ENCODE data around the gene CDC45.

The CDC45 gene

GRCh38 chr22:19516378-19517170, 36.9 kb downstream of the CDC45 start:
- no peak for DNase-seq (ENCODE audit: low read depth)

- DNase-seq (ENCODE audit: low read depth), result no peak
Observed at GRCh38 chr22:19517171-19517500, 37.4 kb downstream of the CDC45 start.

GRCh38 chr22:19517919-19518611, 38.3 kb downstream of the CDC45 start:
- no peak for DNase-seq (ENCODE audit: low read depth)

GRCh38 chr22:19518635-19519034, 38.9 kb downstream of the CDC45 start:
- no peak for DNase-seq (ENCODE audit: low read depth)

- no peak for DNase-seq (ENCODE audit: low read depth)
Observed at GRCh38 chr22:19519041-19519926, 39.6 kb downstream of the CDC45 start.

GRCh38 chr22:19520007-19520406, 40.3 kb downstream of the CDC45 start:
- no peak for DNase-seq (ENCODE audit: low read depth)

GRCh38 chr22:19520566-19521305, 41.0 kb downstream of the CDC45 start:
- no peak for DNase-seq (ENCODE audit: low read depth)

- DNase-seq (ENCODE audit: low read depth), result no peak
Observed at GRCh38 chr22:19522190-19522880, 42.6 kb downstream of the CDC45 start.

GRCh38 chr22:19522881-19523239, 43.1 kb downstream of the CDC45 start:
- DNase-seq (ENCODE audit: low read depth), result no peak

- peak; percentile 35 for DNase-seq (ENCODE audit: low read depth)
Observed at GRCh38 chr22:19523240-19524169, 43.8 kb downstream of the CDC45 start.

GRCh38 chr22:19524170-19525115, 44.7 kb downstream of the CDC45 start, which contains the start of gene CLDN5:
TSS of gene CLDN5 (minus strand) at chr22:19524410. CDS start at chr22:19524255, 155 bp downstream.
- peak; percentile 7 for DNase-seq (ENCODE audit: low read depth)

- no peak for DNase-seq (ENCODE audit: low read depth)
Observed at GRCh38 chr22:19525116-19525660, 45.5 kb downstream of the CDC45 start.

- no peak for DNase-seq (ENCODE audit: low read depth)
Observed at GRCh38 chr22:19525666-19526065, 45.9 kb downstream of the CDC45 start.

GRCh38 chr22:19526076-19526701, 46.5 kb downstream of the CDC45 start:
- DNase-seq (ENCODE audit: low read depth), result no peak

- DNase-seq (ENCODE audit: low read depth), result no peak
Observed at GRCh38 chr22:19526702-19527111, 47.0 kb downstream of the CDC45 start.

GRCh38 chr22:19527321-19527721, 47.6 kb downstream of the CDC45 start:
- DNase-seq (ENCODE audit: low read depth), result no peak

- peak; percentile 17 for DNase-seq (ENCODE audit: low read depth)
Observed at GRCh38 chr22:19527861-19528417, 48.2 kb downstream of the CDC45 start.

GRCh38 chr22:19529811-19530210, 50.1 kb downstream of the CDC45 start:
- no peak for DNase-seq (ENCODE audit: low read depth)
